ENCODE measurements around the gene ACTR8.

- TF ChIP-seq CTCF (IDR thresholded peaks at IDR 0.05 in 8 of 11, conservative IDR thresholded peaks at IDR 0.05 in 3 of 11) (no peak), POLR2A (IDR thresholded peaks at IDR 0.05) (no peak), POLR2AphosphoS5 (IDR thresholded peaks at IDR 0.05) (peak in 2 of 3 donors; percentile 31 to 38)
These were observed 35.7 kb downstream of the ACTR8 start, which contains the start of the genes CHDH and IL17RB for GRCh38 chr3:53846134-53846850.

Measured in spleen (tissue), 7 donors.